Suprapubic skin (tissue), 4 donors: Measurements from ENCODE around the gene DGKH.

ENCODE experiments used
- CTCF ChIP-seq, 2 donors: fragments of 200-600 bp in 1 of 2; fragments of 450-650 bp in 1 of 2; sonication (generic) in 1 of 2; IDR thresholded peaks; one replicate each; pipeline ENCODE4 v1.5.1; 2016 to 2019; ENCODE audit warnings: antibody characterized with exemption in 2 of 2, mild to moderate bottlenecking in 1 of 2, moderate library complexity in 1 of 2
- EP300 ChIP-seq: sonication (generic); formaldehyde crosslinking; IDR thresholded peaks from one replicate; pipeline ENCODE4 v1.6.1; 2017; ENCODE audit warnings: antibody characterized with exemption
- POLR2A ChIP-seq, 2 donors: fragments of 450-650 bp; IDR thresholded peaks; one replicate each; pipeline ENCODE4 v1.6.1; 2017; ENCODE audit warnings: antibody characterized with exemption in 2 of 2, mild to moderate bottlenecking in 2 of 2, moderate library complexity in 2 of 2
- POLR2AphosphoS5 ChIP-seq, 3 donors: sonication (generic); formaldehyde crosslinking; IDR thresholded peaks; one replicate each; pipeline ENCODE4 v1.6.1; 2017; ENCODE audit warnings: antibody characterized with exemption in 3 of 3

- no peak for TF ChIP-seq POLR2A (IDR thresholded peaks at IDR 0.05)
- TF ChIP-seq CTCF (IDR thresholded peaks at IDR 0.05), result no peak
- TF ChIP-seq EP300, result no peak
- TF ChIP-seq POLR2AphosphoS5 (IDR thresholded peaks at IDR 0.05), result no peak
These were observed 58.5 kb downstream of the DGKH start for GRCh38 chr13:42106998-42107397.
